HepG2 (cell line): ENCODE data around the gene TCF25. TPM values are rescaled to one million over a fixed set of nuclear protein-coding genes. Genes with fewer than 3 reads are reported as not detected.

Source experiments
- ATAC-seq: fragments of 200-7000 bp; cut with Tn5 transposase; 3 replicates; pipeline ENCODE4 v1.9.1; 2020; ENCODE audit warnings: mild to moderate bottlenecking, moderate library complexity
- BruUV-seq: library from RNA; stranded (reverse); fragments of 400-500 nt; replicated peaks from 2 replicates; lab custom pipeline; 2021; lab: Mats Ljungman, UMichigan
- CTCF ChIA-PET: fragments of 300-600 bp; formaldehyde crosslinking; extraction: SDS; loops from one replicate; lab custom pipeline; 2021; ENCODE audit warnings: low total read pairs, inconsistent platforms, low intra/inter-chr PET ratio; lab: Yijun Ruan, JAX
- POLR2A ChIA-PET: fragments of 350-600 bp; sonication (Branson Sonifier 250); formaldehyde crosslinking; loops from one replicate; lab custom pipeline; 2020; ENCODE audit warnings: antibody characterized with exemption, inconsistent platforms; lab: Yijun Ruan, JAX
- DNase-seq: peaks from one replicate; pipeline ENCODE4 v3.0.0-alpha.2; 2015; ENCODE audit warnings: low spot score
- FAIRE-seq: peaks from 3 replicates; lab custom pipeline; 2011; peaks lifted over from hg19 to GRCh38; lab: Jason Lieb, UNC
- H2AFZ ChIP-seq: one replicate; pipeline ENCODE4 v1.6.1; 2011; ENCODE audit warnings: low read length, inconsistent platforms
- H3K27ac ChIP-seq: fragments of 300-600 bp; 3 replicates; pipeline ENCODE4 v1.8.0; 2011; ENCODE audit warnings: mixed run types, mild to moderate bottlenecking, mixed read lengths, low read length, inconsistent platforms; ENCODE audit not compliant: insufficient read depth; ENCODE audit errors: extremely low read length
- H3K27me3 ChIP-seq, 2 experiments: fragments of 200-600 bp in 1 of 2; 2 replicates in 1 of 2; 3 replicates in 1 of 2; pipeline versions ENCODE4 v1.6.0 to v1.8.0; 2011; ENCODE audit warnings: low read length in 2 of 2, mild to moderate bottlenecking in 2 of 2, moderate library complexity in 2 of 2, inconsistent platforms in 1 of 2; ENCODE audit not compliant: insufficient read depth in 2 of 2, control insufficient read depth in 1 of 2
- H3K36me3 ChIP-seq, 2 experiments: fragments of 200-600 bp in 1 of 2; replicated peaks in 1 of 2; 2 replicates in 1 of 2; 3 replicates in 1 of 2; pipeline versions ENCODE4 v1.5.1 to v1.8.0; 2011; ENCODE audit warnings: low read length in 2 of 2, inconsistent platforms in 1 of 2; ENCODE audit not compliant: insufficient read depth in 2 of 2, control insufficient read depth in 1 of 2
- H3K4me1 ChIP-seq: 2 replicates; pipeline ENCODE4 v1.5.1; 2012; ENCODE audit warnings: low read length, inconsistent platforms; ENCODE audit not compliant: insufficient read depth
- H3K4me2 ChIP-seq: 2 replicates; pipeline ENCODE4 v1.6.0; 2011; ENCODE audit warnings: low read depth, low read length, inconsistent platforms
- H3K4me3 ChIP-seq, 3 experiments: fragments of 200-600 bp in 1 of 3; sonication (generic), shearing (Covaris generic) in 1 of 3; replicated peaks in 1 of 3; 2 replicates each; pipeline ENCODE4 v1.5.1; 2011 to 2016; ENCODE audit warnings: low read length in 3 of 3, inconsistent platforms in 2 of 3, low read depth in 2 of 3, mild to moderate bottlenecking in 2 of 3, control low read depth in 1 of 3, mixed read lengths in 1 of 3; ENCODE audit not compliant: insufficient read depth in 1 of 3
- H3K79me2 ChIP-seq: one replicate; pipeline ENCODE4 v1.6.1; 2011; ENCODE audit warnings: low read length, inconsistent platforms; ENCODE audit not compliant: insufficient read depth
- H3K9ac ChIP-seq: 2 replicates; pipeline ENCODE4 v1.6.0; 2011; ENCODE audit warnings: mild to moderate bottlenecking, low read depth, low read length, inconsistent platforms; ENCODE audit not compliant: insufficient read depth
- H3K9me3 ChIP-seq: 2 replicates; pipeline ENCODE4 v1.5.1; 2012; ENCODE audit warnings: mild to moderate bottlenecking, low read length
- H4K20me1 ChIP-seq: 2 replicates; pipeline ENCODE4 v1.6.0; 2011; ENCODE audit warnings: inconsistent platforms, mild to moderate bottlenecking, low read length, moderate library complexity; ENCODE audit not compliant: insufficient read depth
- CREM ChIP-seq, 2 experiments: sonication (generic) in 1 of 2; formaldehyde crosslinking in 1 of 2; IDR thresholded peaks; 2 replicates each; pipeline versions ENCODE4 v1.4.0 to v1.6.1; 2016 to 2020; ENCODE audit warnings: antibody characterized with exemption in 1 of 2, mild to moderate bottlenecking in 1 of 2, missing genetic modification reagents in 1 of 2
- GATA4 ChIP-seq: sonication (generic); IDR thresholded peaks from 2 replicates; pipeline ENCODE4 v1.6.1; 2016; ENCODE audit warnings: antibody characterized with exemption, low read depth, borderline replicate concordance
- HNRNPUL1 ChIP-seq: fragments of 200-400 bp; formaldehyde crosslinking; IDR thresholded peaks from 2 replicates; pipeline ENCODE4 v1.6.1; 2017; ENCODE audit warnings: low read depth, mild to moderate bottlenecking, low read length, moderate library complexity
- PTBP1 ChIP-seq: fragments of 200-400 bp; formaldehyde crosslinking; IDR thresholded peaks from 2 replicates; pipeline ENCODE4 v1.6.1; 2018; ENCODE audit warnings: low read length, low read depth; ENCODE audit not compliant: poor library complexity, severe bottlenecking
- RFX5 ChIP-seq: IDR thresholded peaks from 2 replicates; pipeline ENCODE4 v1.6.1; 2011; ENCODE audit warnings: low read depth, low read length, improper control_type of control experiment
- SIX4 ChIP-seq: sonication (generic); formaldehyde crosslinking; IDR thresholded peaks from 2 replicates; pipeline ENCODE4 v1.4.0; 2020; ENCODE audit warnings: missing genetic modification reagents
- SKI ChIP-seq: fragments of 450-650 bp; IDR thresholded peaks from one replicate; pipeline ENCODE4 v1.6.1; 2018; ENCODE audit warnings: mild to moderate bottlenecking; ENCODE audit not compliant: partially characterized antibody
- TRIM24 ChIP-seq: sonication (generic); formaldehyde crosslinking; IDR thresholded peaks from 2 replicates; pipeline ENCODE4 v1.8.0; 2022; ENCODE audit warnings: mild to moderate bottlenecking, missing genetic modification reagents
- ZFP41 ChIP-seq: sonication (generic); formaldehyde crosslinking; IDR thresholded peaks from 2 replicates; pipeline ENCODE4 v1.4.0; 2020; ENCODE audit warnings: mild to moderate bottlenecking, missing genetic modification reagents, borderline replicate concordance
- ZKSCAN1 ChIP-seq: fragments of 150-350 bp; IDR thresholded peaks from 2 replicates; pipeline ENCODE4 v1.6.1; 2014; ENCODE audit warnings: low read length
- ZNF44 ChIP-seq: sonication (generic); formaldehyde crosslinking; IDR thresholded peaks from 2 replicates; pipeline ENCODE4 v1.5.1; 2020; ENCODE audit warnings: mild to moderate bottlenecking, missing genetic modification reagents
- ZNF747 ChIP-seq: sonication (generic); formaldehyde crosslinking; IDR thresholded peaks from 2 replicates; pipeline ENCODE4 v1.8.1; 2023; ENCODE audit warnings: missing genetic modification reagents, mild to moderate bottlenecking, borderline replicate concordance
- ZNF83 ChIP-seq: sonication (generic); formaldehyde crosslinking; IDR thresholded peaks from 2 replicates; pipeline ENCODE4 v1.4.0; 2020; ENCODE audit warnings: missing genetic modification reagents, mild to moderate bottlenecking, borderline replicate concordance
- WGBS: methylation state at CpG from one replicate; pipeline ENCODE4 v1.1.6; 2017; ENCODE audit warnings: low lambda C conversion rate; 5-methylcytosine and 5-hydroxymethylcytosine counted together
- in situ Hi-C: cut with HindIII; loops from 2 replicates; pipeline ENCODE4 v1.10.0; 2017; ENCODE audit warnings: low pct_unique_long_range_greater_than_20kb; ENCODE audit not compliant: extremely low pct_ligation_motif_present
- intact Hi-C: fragments of 100-400 bp; cut with micrococcal nuclease; formaldehyde crosslinking; loops from one replicate; pipeline ENCODE4 v1.10.0; 2022; ENCODE audit not compliant: unreplicated experiment
- polyA plus RNA-seq, 8 experiments: library from polyadenylated mRNA; depleted of rRNA in 3 of 8; stranded (reverse) in 7 of 8; unstranded in 1 of 8; fragments of >200 nt; fragmentation: Illumina TruSeq in 4 of 8; extraction: Trizol in 4 of 8; gene quantifications; 2 replicates each; pipeline versions ENCODE4 v1.2.1 to v1.2.3, GENCODE V29; 2011 to 2016; ENCODE audit warnings: low read depth in 4 of 8, missing spikeins in 1 of 8, mixed read lengths in 1 of 8; ENCODE audit not compliant: insufficient read depth in 1 of 8
- total RNA-seq, 5 experiments: library from RNA; depleted of rRNA; stranded (reverse); fragments of >200 nt; fragmentation: Illumina TruSeq; extraction: Trizol; gene quantifications; 2 replicates each; pipeline ENCODE4 v1.2.3, GENCODE V29; 2016; ENCODE audit warnings: low read depth in 1 of 5

TCF25 gene
- total and polyA plus RNA-seq, 2 of the 13 experiments (the other 11 are each of a cell fraction or from before 2014, with no cell fraction given), result 138 to 206 TPM

GRCh38 chr16:89881368-89881730 lies 8.0 kb downstream of the TCF25 start:
- intact Hi-C loops, result no loop called here
- TF ChIP-seq ZKSCAN1 (no peak), RFX5 (no peak), ZNF83 (CRISPR knock-in tag) (no peak), SIX4 (CRISPR knock-in tag) (no peak), HNRNPUL1 (no peak), CREM (IDR thresholded peaks at IDR 0.05) (no peak), CREM (CRISPR knock-in tag; IDR thresholded peaks at IDR 0.05) (no peak), GATA4 (no peak), ZNF44 (CRISPR knock-in tag) (no peak), ZFP41 (CRISPR knock-in tag) (no peak), ZNF747 (CRISPR knock-in tag) (no peak), SKI (no peak), PTBP1 (no peak), TRIM24 (CRISPR knock-in tag) (no peak)
- H3K27ac ChIP-seq, result no peak overlapping the region
- H3K4me1 ChIP-seq, result no peaks in the 10 kb centered on the region
- no TSS peak for BruUV-seq
- no peaks in the 10 kb centered on the region for H3K27me3 ChIP-seq
- 98% methylated on average over 6 of the region's 6 CpGs for WGBS
- ATAC-seq, result no peak
- CTCF ChIA-PET, result no interaction called here
- H4K20me1 ChIP-seq, result peaks cover 18% of the 10 kb centered on the region
- H3K9me3 ChIP-seq, result no peaks in the 10 kb centered on the region
- H3K79me2 ChIP-seq, result peaks cover 59% of the 10 kb centered on the region
- in situ Hi-C loops, result no loop called here
- no peak for FAIRE-seq
- POLR2A ChIA-PET, result no interaction called here
- DNase-seq, result no peak
- H3K4me3 ChIP-seq, result no peak overlapping the region
- no peak overlapping the region for H3K9ac ChIP-seq
- H3K36me3 ChIP-seq, result peaks cover 37 to 72% of the 10 kb centered on the region in 2 experiments
- no peak overlapping the region for H2AFZ ChIP-seq
- H3K4me2 ChIP-seq, result no peak overlapping the region
